Measurements from ENCODE around the gene GMPPB. TPM values are rescaled to one million over a fixed set of nuclear protein-coding genes. Genes with fewer than 3 reads are reported as not detected.

GMPPB gene
- total RNA-seq, 2 experiments from 2014 or later, result 25.6 to 27.4 TPM

GRCh38 chr3:49725906-49726681, 2.3 kb upstream of the GMPPB start:
- Mint-ChIP-seq H3K27ac (no peak overlapping the region), H3K27me3 (ENCODE audit: low read depth) (no peaks in the 10 kb centered on the region), H3K9me3 (no peaks in the 10 kb centered on the region), H3K4me1 (ENCODE audit: low read depth) (peaks cover 19% of the 10 kb centered on the region), H3K36me3 (ENCODE audit: low read depth) (peaks cover 14% of the 10 kb centered on the region), H3K4me3 (no peak overlapping the region)
- intact Hi-C loops (cut with micrococcal nuclease), result loop anchor here (2.0 to 10.0 kb wide), 2 partner anchors 51 to 701 kb away; partner anchors contain the start of genes APEH, IMPDH2 and NDUFAF3
- no peak for DNase-seq
- CTCF ChIA-PET, result interaction anchor here (1.2 kb wide), 1 partner anchor 114 kb away, joined by 4 read pairs; no protein-coding TSS in a partner anchor

GRCh38 chr3:49724586-49724985, 835 bp upstream of the GMPPB start:
- Mint-ChIP-seq H3K27me3 (ENCODE audit: low read depth) (no peaks in the 10 kb centered on the region), H3K4me3 (peak overlapping the region; percentile 96), H3K27ac (peak overlapping the region; percentile 95), H3K36me3 (ENCODE audit: low read depth) (peaks cover 13% of the 10 kb centered on the region), H3K4me1 (ENCODE audit: low read depth) (peaks cover 28% of the 10 kb centered on the region), H3K9me3 (no peaks in the 10 kb centered on the region)
- DNase-seq, result peak; percentile 66
- intact Hi-C loops (cut with micrococcal nuclease), result loop anchor here (1.0 to 10.0 kb wide), 6 partner anchors 37 to 700 kb away; partner anchors contain the start of genes APEH, IMPDH2, IP6K1 and MST1
- CTCF ChIA-PET, result no interaction called here

GRCh38 chr3:49723296-49723627, 489 bp downstream of the GMPPB start:
- Mint-ChIP-seq H3K9me3 (no peaks in the 10 kb centered on the region), H3K27me3 (ENCODE audit: low read depth) (no peaks in the 10 kb centered on the region), H3K4me3 (peak overlapping the region; percentile 96), H3K36me3 (ENCODE audit: low read depth) (peaks cover 11% of the 10 kb centered on the region), H3K4me1 (ENCODE audit: low read depth) (peaks cover 38% of the 10 kb centered on the region), H3K27ac (peak overlapping the region; percentile 88)
- intact Hi-C loops (cut with micrococcal nuclease), result loop anchor here (5.0 to 10.0 kb wide), 4 partner anchors 36 to 698 kb away; partner anchors contain the start of genes IMPDH2, MST1, NDUFAF3 and RBM5
- DNase-seq, result peak; percentile 72
- CTCF ChIA-PET, result interaction anchor here (0.6 to 1.6 kb wide), 2 partner anchors 184 to 538 kb away, joined by 3 read pairs; no protein-coding TSS in a partner anchor

GRCh38 chr3:49722896-49723295, 855 bp downstream of the GMPPB start:
- Mint-ChIP-seq H3K36me3 (ENCODE audit: low read depth) (peaks cover 10% of the 10 kb centered on the region), H3K4me3 (peak overlapping the region; percentile 96), H3K9me3 (no peaks in the 10 kb centered on the region), H3K27ac (peak overlapping the region; percentile 88), H3K27me3 (ENCODE audit: low read depth) (no peaks in the 10 kb centered on the region), H3K4me1 (ENCODE audit: low read depth) (peaks cover 38% of the 10 kb centered on the region)
- CTCF ChIA-PET, result interaction anchor here (0.6 to 1.6 kb wide), 2 partner anchors 184 to 538 kb away, joined by 3 read pairs; no protein-coding TSS in a partner anchor
- no peak for DNase-seq
- intact Hi-C loops (cut with micrococcal nuclease), result loop anchor here (5.0 to 10.0 kb wide), 4 partner anchors 36 to 698 kb away; partner anchors contain the start of genes IMPDH2, MST1, NDUFAF3 and RBM5

GRCh38 chr3:49721896-49722781, 1.6 kb downstream of the GMPPB start:
- Mint-ChIP-seq H3K27ac (no peak overlapping the region), H3K27me3 (ENCODE audit: low read depth) (no peaks in the 10 kb centered on the region), H3K9me3 (no peaks in the 10 kb centered on the region), H3K4me3 (peak overlapping the region; percentile 96), H3K36me3 (ENCODE audit: low read depth) (peaks cover 10% of the 10 kb centered on the region), H3K4me1 (ENCODE audit: low read depth) (peaks cover 38% of the 10 kb centered on the region)
- CTCF ChIA-PET, result interaction anchor here (1.6 kb wide), 1 partner anchor 183 kb away, joined by 3 read pairs; no protein-coding TSS in a partner anchor
- no peak for DNase-seq
- intact Hi-C loops (cut with micrococcal nuclease), result loop anchor here (5.0 to 10.0 kb wide), 4 partner anchors 35 to 697 kb away; partner anchors contain the start of genes IMPDH2, MST1, NDUFAF3 and RBM5

GRCh38 chr3:49721596-49721895, 2.2 kb downstream of the GMPPB start:
- H3K4me1 Mint-ChIP-seq (ENCODE audit: low read depth), result peaks cover 38% of the 10 kb centered on the region
- no peak for DNase-seq
- CTCF ChIA-PET, result no interaction called here
- no peak overlapping the region for H3K27ac Mint-ChIP-seq
- no peaks in the 10 kb centered on the region for H3K27me3 Mint-ChIP-seq (ENCODE audit: low read depth)
- intact Hi-C loops (cut with micrococcal nuclease), result loop anchor here (5.0 to 10.0 kb wide), 4 partner anchors 34 to 697 kb away; partner anchors contain the start of genes IMPDH2, MST1, NDUFAF3 and RBM5
- H3K4me3 Mint-ChIP-seq, result no peak overlapping the region
- H3K36me3 Mint-ChIP-seq (ENCODE audit: low read depth), result peaks cover 10% of the 10 kb centered on the region
- no peaks in the 10 kb centered on the region for H3K9me3 Mint-ChIP-seq

GRCh38 chr3:49720855-49721595, 2.7 kb downstream of the GMPPB start:
- intact Hi-C loops (cut with micrococcal nuclease), result loop anchor here (5.0 to 10.0 kb wide), 4 partner anchors 34 to 696 kb away; partner anchors contain the start of genes IMPDH2, MST1, NDUFAF3 and RBM5
- Mint-ChIP-seq H3K4me3 (peak overlapping the region; percentile 26), H3K27ac (peak overlapping the region; percentile 28), H3K36me3 (ENCODE audit: low read depth) (peaks cover 10% of the 10 kb centered on the region), H3K27me3 (ENCODE audit: low read depth) (no peaks in the 10 kb centered on the region), H3K4me1 (ENCODE audit: low read depth) (peaks cover 38% of the 10 kb centered on the region), H3K9me3 (no peaks in the 10 kb centered on the region)
- CTCF ChIA-PET, result interaction anchor here (0.6 to 2.0 kb wide), 2 partner anchors 118 to 282 kb away, joined by 3 to 5 read pairs; no protein-coding TSS in a partner anchor
- no peak for DNase-seq

- CTCF ChIA-PET, result interaction anchor here (0.5 to 2.5 kb wide), 5 partner anchors 8 to 179 kb away, joined by 3 to 7 read pairs (median 4); no protein-coding TSS in a partner anchor
- peak; percentile 92 for DNase-seq
These were observed 4.4 kb downstream of the GMPPB start, which contains the start of gene AMIGO3 for GRCh38 chr3:49719214-49719884. Gene AMIGO3, minus strand, starts transcription at chr3:49719684. Its CDS starts 219 bp downstream, at chr3:49719465.

GRCh38 chr3:49718858-49719213, 4.9 kb downstream of the GMPPB start:
- peaks cover 31% of the 10 kb centered on the region for H3K4me1 Mint-ChIP-seq (ENCODE audit: low read depth)
- H3K27ac Mint-ChIP-seq, result no peak overlapping the region
- H3K36me3 Mint-ChIP-seq (ENCODE audit: low read depth), result peaks cover 8% of the 10 kb centered on the region
- no peak for DNase-seq
- no peaks in the 10 kb centered on the region for H3K27me3 Mint-ChIP-seq (ENCODE audit: low read depth)
- intact Hi-C loops (cut with micrococcal nuclease), result loop anchor here (1.0 to 2.0 kb wide), 3 partner anchors 67 to 186 kb away; partner anchors contain the start of gene IP6K1
- no peaks in the 10 kb centered on the region for H3K9me3 Mint-ChIP-seq
- peak overlapping the region; percentile 76 for H3K4me3 Mint-ChIP-seq
- CTCF ChIA-PET, result interaction anchor here (0.5 to 2.5 kb wide), 6 partner anchors 9 to 188 kb away, joined by 3 to 7 read pairs (median 4); no protein-coding TSS in a partner anchor

More at GRCh38 chr3:49719214-49719884, 4.4 kb downstream of the GMPPB start, which contains the start of gene AMIGO3:
- peak within 1 kb of the TSS; percentile 76 for H3K4me3 Mint-ChIP-seq
- peak within 1 kb of the TSS; percentile 24 for H3K27ac Mint-ChIP-seq
- H3K36me3 Mint-ChIP-seq (ENCODE audit: low read depth), result peaks cover 10% of the 10 kb centered on the region
- H3K4me1 Mint-ChIP-seq (ENCODE audit: low read depth), result peaks cover 33% of the 10 kb centered on the region
- no peaks in the 10 kb centered on the region for H3K9me3 Mint-ChIP-seq
- H3K27me3 Mint-ChIP-seq (ENCODE audit: low read depth), result no peaks in the 10 kb centered on the region
- intact Hi-C loops (cut with micrococcal nuclease), result loop anchor here (1.0 to 2.0 kb wide), 3 partner anchors 67 to 185 kb away; partner anchors contain the start of gene IP6K1

GRCh38 chr3:49717959-49718857, 5.5 kb downstream of the GMPPB start:
- Mint-ChIP-seq H3K9me3 (no peaks in the 10 kb centered on the region), H3K27me3 (ENCODE audit: low read depth) (no peaks in the 10 kb centered on the region), H3K4me1 (ENCODE audit: low read depth) (peaks cover 30% of the 10 kb centered on the region), H3K4me3 (peak overlapping the region; percentile 76), H3K36me3 (ENCODE audit: low read depth) (peaks cover 7% of the 10 kb centered on the region), H3K27ac (no peak overlapping the region)
- no peak for DNase-seq
- intact Hi-C loops (cut with micrococcal nuclease), result loop anchor here (2.0 kb wide), 1 partner anchor 187 kb away; no protein-coding TSS in a partner anchor
- CTCF ChIA-PET, result interaction anchor here (0.5 to 2.5 kb wide), 4 partner anchors 64 to 188 kb away, joined by 3 to 7 read pairs (median 4); no protein-coding TSS in a partner anchor
